CD4-positive, alpha-beta T cell (primary cell): ENCODE results near the gene RAD51B. TPM values are rescaled to one million over a fixed set of nuclear protein-coding genes. Genes with fewer than 3 reads are reported as not detected.
A peak's percentile ranks its signal among the peaks of the same experiment; 100 is the strongest.

Source experiments
- ATAC-seq: fragments of 200-7000 bp; cut with Tn5 transposase; one replicate; pipeline ENCODE4 v1.10.0; 2022; ENCODE audit warnings: mild to moderate bottlenecking; ENCODE audit not compliant: poor library complexity
- CTCF ChIA-PET: fragments of 350-600 bp; sonication (Branson Sonifier 250); formaldehyde crosslinking; loops from one replicate; lab custom pipeline; 2021; ENCODE audit warnings: antibody characterized with exemption, inconsistent platforms; lab: Charles Lee
- POLR2A ChIA-PET: fragments of 350-600 bp; sonication (Branson Sonifier 250); formaldehyde crosslinking; loops from one replicate; lab custom pipeline; 2021; ENCODE audit warnings: antibody characterized with exemption, inconsistent platforms; lab: Charles Lee
- DNase-seq, 14 experiments: peaks; one replicate each; pipeline ENCODE4 v3.0.0-alpha.2; 2013 to 2020; ENCODE audit warnings: mixed read lengths in 2 of 14
- H3K27ac ChIP-seq, 2 donors: one replicate each; pipeline versions ENCODE4 v1.5.1 to v1.7.0; 2013; ENCODE audit warnings: low read length in 2 of 2, low read depth in 1 of 2, mild to moderate bottlenecking in 1 of 2
- H3K27me3 ChIP-seq, 2 experiments: 1 replicate in 1 of 2; 2 replicates in 1 of 2; pipeline versions ENCODE4 v1.6.1 to v1.7.0; 2013; ENCODE audit warnings: low read length in 2 of 2, control low read depth in 1 of 2, mild to moderate bottlenecking in 1 of 2, moderate library complexity in 1 of 2; ENCODE audit not compliant: insufficient read depth in 2 of 2, control insufficient read depth in 1 of 2
- H3K36me3 ChIP-seq: one replicate; pipeline ENCODE4 v1.6.1; 2013; ENCODE audit warnings: low read length, control low read depth; ENCODE audit not compliant: insufficient read depth
- H3K4me1 ChIP-seq: one replicate; pipeline ENCODE4 v1.6.1; 2013; ENCODE audit warnings: low read length, control low read depth; ENCODE audit not compliant: insufficient read depth
- H3K4me3 ChIP-seq: one replicate; pipeline ENCODE4 v1.5.1; 2013; ENCODE audit warnings: mild to moderate bottlenecking, low read length, moderate library complexity
- H3K9me3 ChIP-seq, 2 experiments: 1 replicate in 1 of 2; 2 replicates in 1 of 2; pipeline versions ENCODE4 v1.6.1 to v1.7.0; 2013; ENCODE audit warnings: low read length in 2 of 2, mild to moderate bottlenecking in 2 of 2, control low read depth in 1 of 2, moderate library complexity in 1 of 2; ENCODE audit not compliant: control insufficient read depth in 1 of 2, insufficient read depth in 1 of 2
- H3K27ac Mint-ChIP-seq: one replicate; pipeline ENCODE4 v1.8.0; 2020; ENCODE audit warnings: mixed read lengths
- H3K27me3 Mint-ChIP-seq: one replicate; pipeline ENCODE4 v1.8.0; 2021; ENCODE audit warnings: mixed read lengths
- H3K36me3 Mint-ChIP-seq: one replicate; pipeline ENCODE4 v1.8.0; 2021; ENCODE audit warnings: low read depth, mixed read lengths
- H3K4me1 Mint-ChIP-seq: one replicate; pipeline ENCODE4 v1.8.0; 2021; ENCODE audit warnings: low read depth, mixed read lengths
- H3K4me3 Mint-ChIP-seq: one replicate; pipeline ENCODE4 v1.8.0; 2020; ENCODE audit warnings: mild to moderate bottlenecking, mixed read lengths
- H3K9me3 Mint-ChIP-seq: one replicate; pipeline ENCODE4 v1.8.0; 2020; ENCODE audit warnings: mixed read lengths
- intact Hi-C, 2 experiments: fragments of 100-400 bp; cut with DNase I in 1 of 2; cut with micrococcal nuclease in 1 of 2; formaldehyde crosslinking; loops; one replicate each; pipeline versions ENCODE4 v1.15.1 to v1.9.0; 2023 to 2025; cut with DNase I, micrococcal nuclease
- total RNA-seq, 174 experiments: library from RNA in 2 of 174; stranded (reverse) in 2 of 174; gene quantifications; one replicate each; pipeline ENCODE4 v1.2.3 and lab custom pipeline; 2021 to 2026
- TF ChIP-seq, protein P1 (sequence below): fragments of 200-600 bp; IDR thresholded peaks from one replicate; pipeline ENCODE4 v1.8.0; 2022; ENCODE audit warnings: antibody characterized with exemption, mild to moderate bottlenecking

Gene RAD51B
- total RNA-seq, 2 experiments from 2014 or later = 18.4 to 20.0 TPM

DNA sequence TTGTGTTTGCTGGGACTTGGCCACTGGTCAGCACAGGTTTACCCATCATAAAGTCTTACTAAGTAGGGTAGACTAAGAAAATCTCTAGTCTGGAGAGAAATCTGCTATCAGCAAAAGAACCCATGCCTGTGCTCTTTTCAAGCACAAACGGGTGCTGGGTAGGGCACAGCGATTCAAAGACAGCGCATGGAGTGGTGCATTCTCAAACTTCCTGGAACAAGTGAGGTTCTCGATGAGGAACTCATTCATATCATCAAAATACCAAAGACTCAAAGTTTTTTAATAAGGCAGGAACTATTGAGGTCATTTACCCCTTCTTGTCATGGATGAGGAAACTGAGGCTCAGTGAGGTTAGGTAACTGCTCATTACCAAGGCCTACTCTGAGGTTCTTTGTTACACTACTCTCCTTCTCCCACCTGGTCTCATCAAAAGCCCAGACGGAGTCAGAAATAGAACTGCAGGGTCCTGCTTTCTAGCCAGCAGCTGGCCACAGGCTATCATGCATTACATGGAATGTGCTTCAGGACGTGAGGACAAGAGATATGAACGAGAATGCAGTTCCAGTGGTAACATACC lies 583.0 kb downstream of the RAD51B start:
- H3K27me3 ChIP-seq = no peaks in the 10 kb centered on the region
- no peak overlapping the region for H3K4me3 ChIP-seq
- H3K27me3 Mint-ChIP-seq = no peaks in the 10 kb centered on the region
- H3K9me3 Mint-ChIP-seq = no peaks in the 10 kb centered on the region
- H3K9me3 ChIP-seq = no peaks in the 10 kb centered on the region
- H3K27ac ChIP-seq = no peak overlapping the region
- DNase-seq (no peak), ATAC-seq (no peak)
- intact Hi-C loops = no loop called here
- H3K27ac Mint-ChIP-seq = no peak overlapping the region
- peaks cover 18% of the 10 kb centered on the region for H3K4me1 ChIP-seq
- peaks cover 39% of the 10 kb centered on the region for H3K4me1 Mint-ChIP-seq
- TF ChIP-seq, protein P1, sequence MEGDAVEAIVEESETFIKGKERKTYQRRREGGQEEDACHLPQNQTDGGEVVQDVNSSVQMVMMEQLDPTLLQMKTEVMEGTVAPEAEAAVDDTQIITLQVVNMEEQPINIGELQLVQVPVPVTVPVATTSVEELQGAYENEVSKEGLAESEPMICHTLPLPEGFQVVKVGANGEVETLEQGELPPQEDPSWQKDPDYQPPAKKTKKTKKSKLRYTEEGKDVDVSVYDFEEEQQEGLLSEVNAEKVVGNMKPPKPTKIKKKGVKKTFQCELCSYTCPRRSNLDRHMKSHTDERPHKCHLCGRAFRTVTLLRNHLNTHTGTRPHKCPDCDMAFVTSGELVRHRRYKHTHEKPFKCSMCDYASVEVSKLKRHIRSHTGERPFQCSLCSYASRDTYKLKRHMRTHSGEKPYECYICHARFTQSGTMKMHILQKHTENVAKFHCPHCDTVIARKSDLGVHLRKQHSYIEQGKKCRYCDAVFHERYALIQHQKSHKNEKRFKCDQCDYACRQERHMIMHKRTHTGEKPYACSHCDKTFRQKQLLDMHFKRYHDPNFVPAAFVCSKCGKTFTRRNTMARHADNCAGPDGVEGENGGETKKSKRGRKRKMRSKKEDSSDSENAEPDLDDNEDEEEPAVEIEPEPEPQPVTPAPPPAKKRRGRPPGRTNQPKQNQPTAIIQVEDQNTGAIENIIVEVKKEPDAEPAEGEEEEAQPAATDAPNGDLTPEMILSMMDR = no peak
- no peaks in the 10 kb centered on the region for H3K36me3 ChIP-seq
- ChIA-PET CTCF (no interaction called here), POLR2A (interaction anchor here (0.6 to 1.2 kb wide), 3 partner anchors 104 to 654 kb away, joined by 3 read pairs; no protein-coding TSS in a partner anchor)
- no peak overlapping the region for H3K4me3 Mint-ChIP-seq
- no peaks in the 10 kb centered on the region for H3K36me3 Mint-ChIP-seq

DNA sequence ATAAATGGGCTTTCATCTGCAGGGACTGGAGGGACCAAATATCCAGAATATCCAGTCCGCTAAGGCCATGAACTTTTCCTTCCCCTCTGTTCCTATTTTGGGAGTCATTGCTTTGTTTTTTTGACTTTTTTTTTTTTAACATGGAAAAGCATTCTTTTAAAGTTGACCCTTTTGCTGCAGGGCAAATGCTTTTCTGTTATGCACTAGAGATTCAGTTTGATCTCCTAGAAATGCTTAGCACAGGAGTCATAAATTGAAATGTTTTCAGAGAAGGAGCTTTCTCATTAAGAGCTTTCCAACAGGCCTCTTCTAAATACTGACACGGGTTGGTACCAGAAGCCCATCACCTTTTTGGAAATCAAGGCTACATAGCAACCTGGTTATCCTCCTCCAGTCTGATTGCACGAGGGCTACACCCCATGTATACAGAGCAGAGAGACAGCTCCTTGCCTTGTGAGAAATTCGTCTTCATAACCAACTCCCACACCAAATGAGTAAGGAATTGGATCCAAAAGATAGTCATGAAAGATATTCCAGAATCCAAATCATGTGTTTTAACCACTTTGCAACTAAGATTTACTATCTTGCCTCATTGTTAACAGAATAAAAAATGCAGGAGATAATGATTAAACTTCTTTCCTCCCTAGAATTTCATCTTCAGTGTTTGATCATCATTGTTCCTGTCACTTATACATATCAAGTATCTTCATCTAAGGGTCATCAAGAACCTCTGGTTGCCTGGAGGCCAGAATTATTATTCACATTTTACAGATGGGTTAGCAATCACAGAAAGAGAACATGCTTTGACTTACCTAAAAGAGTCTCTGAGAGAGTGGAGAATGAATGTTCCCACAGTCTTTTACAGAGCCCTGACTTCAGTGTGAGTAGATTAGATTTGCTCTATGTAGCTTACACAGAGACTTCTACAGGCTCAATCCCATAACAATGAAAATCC lies 583.9 kb downstream of the RAD51B start:
- ATAC-seq (no peak), DNase-seq (no peak)
- Mint-ChIP-seq H3K27me3 (no peaks in the 10 kb centered on the region), H3K4me1 (peaks cover 41% of the 10 kb centered on the region), H3K36me3 (no peaks in the 10 kb centered on the region), H3K9me3 (no peaks in the 10 kb centered on the region), H3K27ac (peak overlapping the region; percentile 61), H3K4me3 (no peak overlapping the region)
- peak overlapping the region; percentile 20 to 32 for H3K27ac ChIP-seq
- no peaks in the 10 kb centered on the region for H3K27me3 ChIP-seq
- POLR2A ChIA-PET = interaction anchor here (0.6 kb wide), 2 partner anchors 101 to 655 kb away, joined by 3 read pairs; no protein-coding TSS in a partner anchor
- peaks cover 21% of the 10 kb centered on the region for H3K4me1 ChIP-seq
- intact Hi-C loops = no loop called here
- no peak overlapping the region for H3K4me3 ChIP-seq
- H3K36me3 ChIP-seq = no peaks in the 10 kb centered on the region
- CTCF ChIA-PET = no interaction called here
- TF ChIP-seq, protein P1 = no peak
- H3K9me3 ChIP-seq = no peaks in the 10 kb centered on the region

DNA sequence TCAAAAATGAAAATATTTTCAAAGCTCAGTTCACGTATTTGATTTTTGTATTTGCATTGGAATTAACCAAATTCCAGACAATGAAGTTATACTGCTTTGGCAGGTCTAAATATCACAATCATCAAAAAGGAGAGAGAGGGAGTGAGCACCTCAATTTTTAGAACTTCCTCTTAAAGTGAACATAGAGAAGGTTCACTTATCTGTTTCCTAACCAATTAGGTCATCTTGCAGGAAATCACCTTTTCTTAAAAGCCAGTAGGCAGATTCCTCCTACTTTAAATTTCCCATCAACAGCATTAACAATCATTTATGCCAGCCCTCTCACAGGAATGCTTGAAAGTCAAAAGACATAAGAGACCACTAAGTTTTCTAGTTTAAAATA lies 584.6 kb downstream of the RAD51B start:
- TF ChIP-seq, protein P1 = no peak
- ATAC-seq (peak; percentile 28), DNase-seq (peak in 3 of 14 experiments; percentile 35 to 44 (median 36))
- peaks cover 43% of the 10 kb centered on the region for H3K4me1 Mint-ChIP-seq
- Histone ChIP-seq H3K9me3 (no peaks in the 10 kb centered on the region), H3K4me3 (no peak overlapping the region), H3K36me3 (no peaks in the 10 kb centered on the region), H3K4me1 (peaks cover 26% of the 10 kb centered on the region), H3K27me3 (no peaks in the 10 kb centered on the region), H3K27ac (peak overlapping the region; percentile 32 to 66)
- H3K27ac Mint-ChIP-seq = peak overlapping the region; percentile 61
- POLR2A ChIA-PET = interaction anchor here (0.6 to 2.0 kb wide), 3 partner anchors 100 to 152 kb away, joined by 3 to 9 read pairs (median 4); no protein-coding TSS in a partner anchor
- H3K4me3 Mint-ChIP-seq = no peak overlapping the region
- H3K36me3 Mint-ChIP-seq = no peaks in the 10 kb centered on the region
- CTCF ChIA-PET = interaction anchor here (1.5 kb wide), 1 partner anchor 413 kb away, joined by 3 read pairs; no protein-coding TSS in a partner anchor
- intact Hi-C loops = no loop called here
- H3K9me3 Mint-ChIP-seq = no peaks in the 10 kb centered on the region
- H3K27me3 Mint-ChIP-seq = no peaks in the 10 kb centered on the region
